Loucy (cell line): ENCODE measurements around the gene ZSCAN9.

Experiments used
- CTCF ChIP-seq: fragments of 200-600 bp; sonication (generic); conservative IDR thresholded peaks from 2 replicates; pipeline ENCODE4 v1.5.1; 2014; ENCODE audit warnings: mild to moderate bottlenecking, antibody characterized with exemption, low read length
- EZH2phosphoT487 ChIP-seq: fragments of 200-600 bp; IDR thresholded peaks from 2 replicates; pipeline ENCODE4 v1.6.1; 2018; ENCODE audit warnings: antibody characterized with exemption, mild to moderate bottlenecking, moderate library complexity, borderline replicate concordance

GRCh38 chr6:28182255-28182654 lies 42.8 kb upstream of the ZSCAN9 start:
- TF ChIP-seq CTCF (no peak), EZH2phosphoT487 (no peak)
